Loucy (cell line): Measurements from ENCODE around the gene TPM2.

ENCODE experiments used
- CTCF ChIP-seq: fragments of 200-600 bp; sonication (generic); conservative IDR thresholded peaks from 2 replicates; pipeline ENCODE4 v1.5.1; 2014; ENCODE audit warnings: mild to moderate bottlenecking, antibody characterized with exemption, low read length
- EZH2phosphoT487 ChIP-seq: fragments of 200-600 bp; IDR thresholded peaks from 2 replicates; pipeline ENCODE4 v1.6.1; 2018; ENCODE audit warnings: antibody characterized with exemption, mild to moderate bottlenecking, moderate library complexity, borderline replicate concordance

GRCh38 chr9:35685506-35685905 lies 4.2 kb downstream of the TPM2 start:
- no peak for TF ChIP-seq CTCF
- no peak for TF ChIP-seq EZH2phosphoT487
